Measurements from ENCODE around the gene CMTM4. TPM values are rescaled to one million over a fixed set of nuclear protein-coding genes. Genes with fewer than 3 reads are reported as not detected.

CMTM4 gene
- total and polyA plus RNA-seq, 2 of the 8 experiments (the other 6 are each of a cell fraction or from before 2014, with no cell fraction given), result 35.3 to 51.7 TPM

GRCh38 chr16:66695935-66696668 is 441 bp downstream of the CMTM4 start (continued):
- TF ChIP-seq RAD21 (IDR thresholded peaks at IDR 0.05 in 1 of 2, conservative IDR thresholded peaks at IDR 0.05 in 1 of 2; ENCODE audit: low read depth in 2 of 2, low read length in 2 of 2) (no peak), FOSL1 (IDR thresholded peaks at IDR 0.05; ENCODE audit: insufficient read depth, low read depth, low read length) (no peak), RXRA (IDR thresholded peaks at IDR 0.05; ENCODE audit: insufficient read depth, low read depth, low read length) (no peak), MAFK (IDR thresholded peaks at IDR 0.05; ENCODE audit: low read depth, low read length) (no peak), KDM1A (IDR thresholded peaks at IDR 0.05; ENCODE audit: borderline replicate concordance, low read length) (no peak), SAP30 (IDR thresholded peaks at IDR 0.05; ENCODE audit: insufficient read depth, insufficient replicate concordance, low read length) (peak; percentile 55), POLR2AphosphoS5 (IDR thresholded peaks at IDR 0.05; ENCODE audit: low read depth, low read length) (0 out of 2 replicates have a peak, but pooled peaks have one; percentile 33), KDM4A (IDR thresholded peaks at IDR 0.05; ENCODE audit: low read depth, low read length, severe bottlenecking) (peak; percentile 75), TBP (IDR thresholded peaks at IDR 0.05; ENCODE audit: low read depth, low read length) (peak; percentile 28; the same call in 1 of the 2 replicates), YY1 (IDR thresholded peaks at IDR 0.05; ENCODE audit: low read depth, low read length) (no peak), RBBP5 (IDR thresholded peaks at IDR 0.05; ENCODE audit: borderline replicate concordance, low read depth, low read length) (peak; percentile 81; the same call in 1 of the 2 replicates), E2F6 (IDR thresholded peaks at IDR 0.05) (peak; percentile 36), SP2 (IDR thresholded peaks at IDR 0.05; ENCODE audit: low read length) (no peak), SIX5 (IDR thresholded peaks at IDR 0.05; ENCODE audit: low read depth, low read length) (no peak), TAF1 (IDR thresholded peaks at IDR 0.05; ENCODE audit: low read depth, low read length) (peak; percentile 57)

Data from H1 (cell line).